CD8-positive, alpha-beta memory T cell (primary cell): ENCODE data around the gene IRX5. TPM values are rescaled to one million over a fixed set of nuclear protein-coding genes. Genes with fewer than 3 reads are reported as not detected.

ENCODE experiments used
- CTCF ChIA-PET: fragments of 350-600 bp; sonication (Branson Sonifier 250); formaldehyde crosslinking; loops from one replicate; lab custom pipeline; 2021; ENCODE audit warnings: antibody characterized with exemption; lab: Charles Lee
- POLR2A ChIA-PET: fragments of 350-600 bp; sonication (Branson Sonifier 250); formaldehyde crosslinking; loops from one replicate; lab custom pipeline; 2021; ENCODE audit warnings: antibody characterized with exemption; lab: Charles Lee
- DNase-seq, 5 donors: peaks; one replicate each; pipeline versions ENCODE4 v3.0.0 to v3.0.0-alpha.2; 2020 to 2022; ENCODE audit warnings: mixed read lengths in 1 of 5
- H3K27ac ChIP-seq: one replicate; pipeline ENCODE4 v1.7.0; 2013; ENCODE audit warnings: low read depth, mild to moderate bottlenecking, low read length, moderate library complexity
- H3K27me3 ChIP-seq: 2 replicates; pipeline ENCODE4 v1.7.0; 2013; ENCODE audit warnings: low read length, mild to moderate bottlenecking; ENCODE audit not compliant: insufficient read depth, poor library complexity, severe bottlenecking
- H3K36me3 ChIP-seq: 2 replicates; pipeline ENCODE4 v1.7.0; 2013; ENCODE audit warnings: mild to moderate bottlenecking, low read length, moderate library complexity; ENCODE audit not compliant: insufficient read depth
- H3K4me1 ChIP-seq: 2 replicates; pipeline ENCODE4 v1.7.0; 2013; ENCODE audit warnings: mild to moderate bottlenecking, low read length, moderate library complexity; ENCODE audit not compliant: insufficient read depth
- H3K4me3 ChIP-seq: 2 replicates; pipeline ENCODE4 v1.7.0; 2013; ENCODE audit warnings: mild to moderate bottlenecking, low read length
- H3K9me3 ChIP-seq: 2 replicates; pipeline ENCODE4 v1.7.0; 2013; ENCODE audit warnings: mild to moderate bottlenecking, low read length
- H3K27ac Mint-ChIP-seq, 8 donors: one replicate each; pipeline ENCODE4 v1.8.0; 2020 to 2021; ENCODE audit warnings: mixed read lengths in 8 of 8, mild to moderate bottlenecking in 6 of 8, inconsistent platforms in 3 of 8, moderate library complexity in 3 of 8
- H3K27me3 Mint-ChIP-seq, 2 donors: one replicate each; pipeline ENCODE4 v1.8.0; 2020 to 2021; ENCODE audit warnings: mixed read lengths in 2 of 2, mild to moderate bottlenecking in 1 of 2, moderate library complexity in 1 of 2
- H3K36me3 Mint-ChIP-seq, 3 donors: one replicate each; pipeline ENCODE4 v1.8.0; 2020 to 2021; ENCODE audit warnings: mixed read lengths in 3 of 3, inconsistent platforms in 1 of 3, mild to moderate bottlenecking in 1 of 3
- H3K4me1 Mint-ChIP-seq, 3 donors: one replicate each; pipeline ENCODE4 v1.8.0; 2020 to 2021; ENCODE audit warnings: mixed read lengths in 3 of 3, inconsistent platforms in 1 of 3, mild to moderate bottlenecking in 1 of 3
- H3K4me3 Mint-ChIP-seq, 7 donors: one replicate each; pipeline ENCODE4 v1.8.0; 2020 to 2021; ENCODE audit warnings: mixed read lengths in 7 of 7, mild to moderate bottlenecking in 6 of 7, moderate library complexity in 4 of 7, inconsistent platforms in 2 of 7
- H3K9me3 Mint-ChIP-seq, 5 donors: one replicate each; pipeline ENCODE4 v1.8.0; 2020 to 2022; ENCODE audit warnings: mixed read lengths in 5 of 5, mild to moderate bottlenecking in 3 of 5, moderate library complexity in 2 of 5, inconsistent platforms in 1 of 5
- polyA plus RNA-seq: library from polyadenylated mRNA; unstranded; fragments of 300-500 nt; fragmentation: Illumina TruSeq; gene quantifications from one replicate; pipeline ENCODE4 v1.2.3, GENCODE V29; 2021
- total RNA-seq, 2 experiments: library from RNA; stranded (reverse); gene quantifications; one replicate each; pipeline ENCODE4 v1.2.3, GENCODE V29; 2021

The IRX5 gene
- total and polyA plus RNA-seq, 3 experiments from 2014 or later = not detected

GRCh38 chr16:54936979-54937670, 6.5 kb downstream of the IRX5 start:
- peak overlapping the region in 1 of 8 donors; percentile 54 for H3K27ac Mint-ChIP-seq
- peaks cover 63 to 81% of the 10 kb centered on the region in 2 donors for H3K27me3 Mint-ChIP-seq
- H3K4me1 Mint-ChIP-seq = peaks cover 8 to 17% (median 9%) of the 10 kb centered on the region in 3 donors
- peaks cover 0 to 18% (median 6%) of the 10 kb centered on the region in 5 donors for H3K9me3 Mint-ChIP-seq
- Histone ChIP-seq H3K4me1 (no peaks in the 10 kb centered on the region), H3K4me3 (no peak overlapping the region), H3K9me3 (no peaks in the 10 kb centered on the region), H3K27me3 (peaks cover 46% of the 10 kb centered on the region), H3K36me3 (no peaks in the 10 kb centered on the region), H3K27ac (no peak overlapping the region)
- H3K36me3 Mint-ChIP-seq = no peaks in the 10 kb centered on the region
- H3K4me3 Mint-ChIP-seq = peak overlapping the region in 5 of 7 donors; percentile 17 to 58 (median 48)
- CTCF ChIA-PET = no interaction called here
- DNase-seq = no peak
- POLR2A ChIA-PET = no interaction called here

- H3K9me3 ChIP-seq = no peaks in the 10 kb centered on the region
- H3K4me1 ChIP-seq = no peaks in the 10 kb centered on the region
- Mint-ChIP-seq H3K4me1 (peaks cover 8 to 17% (median 9%) of the 10 kb centered on the region in 3 donors), H3K27ac (peak overlapping the region in 1 of 8 donors; percentile 27), H3K4me3 (peak overlapping the region in 3 of 7 donors; percentile 12 to 49 (median 26)), H3K9me3 (peaks cover 0 to 14% (median 6%) of the 10 kb centered on the region in 5 donors), H3K27me3 (peaks cover 64 to 81% of the 10 kb centered on the region in 2 donors), H3K36me3 (no peaks in the 10 kb centered on the region)
- peaks cover 41% of the 10 kb centered on the region for H3K27me3 ChIP-seq
- no peak overlapping the region for H3K27ac ChIP-seq
- H3K4me3 ChIP-seq = no peak overlapping the region
- no peaks in the 10 kb centered on the region for H3K36me3 ChIP-seq
- DNase-seq = no peak
- ChIA-PET CTCF (no interaction called here), POLR2A (no interaction called here)
Observed at GRCh38 chr16:54937671-54938211, 7.1 kb downstream of the IRX5 start.

- Histone ChIP-seq H3K27ac (no peak overlapping the region), H3K27me3 (peaks cover 41% of the 10 kb centered on the region), H3K36me3 (no peaks in the 10 kb centered on the region), H3K9me3 (no peaks in the 10 kb centered on the region), H3K4me1 (no peaks in the 10 kb centered on the region), H3K4me3 (no peak overlapping the region)
- Mint-ChIP-seq H3K36me3 (no peaks in the 10 kb centered on the region), H3K4me1 (peaks cover 8 to 17% (median 9%) of the 10 kb centered on the region in 3 donors), H3K27ac (no peak overlapping the region), H3K27me3 (peaks cover 65 to 87% of the 10 kb centered on the region in 2 donors), H3K9me3 (peaks cover 0 to 14% (median 6%) of the 10 kb centered on the region in 5 donors), H3K4me3 (peak overlapping the region in 4 of 7 donors; percentile 12 to 49 (median 33))
- POLR2A ChIA-PET = no interaction called here
- CTCF ChIA-PET = no interaction called here
- no peak for DNase-seq
Observed at GRCh38 chr16:54938212-54939028, 7.8 kb downstream of the IRX5 start.

- Mint-ChIP-seq H3K4me3 (peak overlapping the region in 1 of 7 donors; percentile 40), H3K4me1 (peaks cover 6 to 17% (median 8%) of the 10 kb centered on the region in 3 donors), H3K9me3 (peaks cover 0 to 14% (median 6%) of the 10 kb centered on the region in 5 donors), H3K36me3 (no peaks in the 10 kb centered on the region), H3K27me3 (peaks cover 65 to 87% of the 10 kb centered on the region in 2 donors), H3K27ac (no peak overlapping the region)
- CTCF ChIA-PET = no interaction called here
- no peak overlapping the region for H3K27ac ChIP-seq
- H3K4me1 ChIP-seq = no peaks in the 10 kb centered on the region
- H3K4me3 ChIP-seq = no peak overlapping the region
- no peaks in the 10 kb centered on the region for H3K9me3 ChIP-seq
- H3K36me3 ChIP-seq = no peaks in the 10 kb centered on the region
- H3K27me3 ChIP-seq = peaks cover 41% of the 10 kb centered on the region
- DNase-seq = no peak
- POLR2A ChIA-PET = no interaction called here
Observed at GRCh38 chr16:54939029-54939346, 8.3 kb downstream of the IRX5 start.

- Mint-ChIP-seq H3K27ac (no peak overlapping the region), H3K36me3 (no peaks in the 10 kb centered on the region), H3K9me3 (peaks cover 0 to 10% (median 6%) of the 10 kb centered on the region in 5 donors), H3K4me1 (peaks cover 6 to 17% (median 8%) of the 10 kb centered on the region in 3 donors), H3K27me3 (peaks cover 59 to 81% of the 10 kb centered on the region in 2 donors), H3K4me3 (no peak overlapping the region)
- no peaks in the 10 kb centered on the region for H3K4me1 ChIP-seq
- peaks cover 36% of the 10 kb centered on the region for H3K27me3 ChIP-seq
- CTCF ChIA-PET = no interaction called here
- no peaks in the 10 kb centered on the region for H3K9me3 ChIP-seq
- no peak overlapping the region for H3K27ac ChIP-seq
- POLR2A ChIA-PET = no interaction called here
- H3K4me3 ChIP-seq = no peak overlapping the region
- no peak for DNase-seq
- H3K36me3 ChIP-seq = no peaks in the 10 kb centered on the region
Observed at GRCh38 chr16:54939510-54940278, 9.0 kb downstream of the IRX5 start.

- Histone ChIP-seq H3K9me3 (no peaks in the 10 kb centered on the region), H3K27me3 (peaks cover 32% of the 10 kb centered on the region), H3K4me3 (no peak overlapping the region), H3K27ac (no peak overlapping the region), H3K36me3 (no peaks in the 10 kb centered on the region), H3K4me1 (no peaks in the 10 kb centered on the region)
- H3K4me3 Mint-ChIP-seq = no peak overlapping the region
- peaks cover 56 to 79% of the 10 kb centered on the region in 2 donors for H3K27me3 Mint-ChIP-seq
- CTCF ChIA-PET = no interaction called here
- no peak overlapping the region for H3K27ac Mint-ChIP-seq
- no peak for DNase-seq
- peaks cover 0 to 8% (median 6%) of the 10 kb centered on the region in 5 donors for H3K9me3 Mint-ChIP-seq
- peaks cover 6 to 17% (median 8%) of the 10 kb centered on the region in 3 donors for H3K4me1 Mint-ChIP-seq
- no peaks in the 10 kb centered on the region for H3K36me3 Mint-ChIP-seq
- POLR2A ChIA-PET = no interaction called here
Observed at GRCh38 chr16:54940279-54940604, 9.6 kb downstream of the IRX5 start.

- ChIA-PET CTCF (no interaction called here), POLR2A (no interaction called here)
- Histone ChIP-seq H3K4me1 (no peaks in the 10 kb centered on the region), H3K27ac (no peak overlapping the region), H3K27me3 (peaks cover 23% of the 10 kb centered on the region), H3K9me3 (no peaks in the 10 kb centered on the region), H3K36me3 (no peaks in the 10 kb centered on the region), H3K4me3 (no peak overlapping the region)
- Mint-ChIP-seq H3K4me3 (no peak overlapping the region), H3K36me3 (no peaks in the 10 kb centered on the region), H3K27me3 (peaks cover 43 to 67% of the 10 kb centered on the region in 2 donors), H3K4me1 (peaks cover 0 to 7% (median 3%) of the 10 kb centered on the region in 3 donors), H3K9me3 (peaks cover 0 to 4% (median 2%) of the 10 kb centered on the region in 5 donors), H3K27ac (peak overlapping the region in 1 of 8 donors; percentile 34)
- DNase-seq = no peak
Observed at GRCh38 chr16:54942353-54942943, 11.8 kb downstream of the IRX5 start.
